ENCODE results near the gene TMTC3. TPM values are rescaled to one million over a fixed set of nuclear protein-coding genes. Genes with fewer than 3 reads are reported as not detected.

Gene TMTC3
- total and polyA plus RNA-seq, 2 experiments from 2014 or later: 17.7 to 53.8 TPM

- H3F3A ChIP-seq (replicated peaks; ENCODE audit: low read depth): no peaks in the 10 kb centered on the region
- Mint-ChIP-seq H3K27me3 (ENCODE audit: insufficient read depth, low read depth, poor library complexity) (peaks cover 1% of the 10 kb centered on the region), H3K4me3 (no peak overlapping the region), H3K4me1 (peaks cover 14% of the 10 kb centered on the region), H3K36me3 (ENCODE audit: low read depth) (no peaks in the 10 kb centered on the region), H3K9me3 (no peaks in the 10 kb centered on the region; the same call in 1 of the 3 replicates), H3K27ac (no peak overlapping the region)
- H3K36me3 ChIP-seq (ENCODE audit: insufficient read depth): no peaks in the 10 kb centered on the region
- H3K27ac ChIP-seq (ENCODE audit: low read depth): no peak overlapping the region
- ATAC-seq (no peak), DNase-seq (ENCODE audit: low spot score) (no peak)
- no peaks in the 10 kb centered on the region for H4K20me1 ChIP-seq (replicated peaks; ENCODE audit: insufficient read depth)
- H3K79me2 ChIP-seq (replicated peaks; ENCODE audit: insufficient read depth): no peaks in the 10 kb centered on the region
- H3K4me3 ChIP-seq: no peak overlapping the region
- no peaks in the 10 kb centered on the region for H3K27me3 ChIP-seq (ENCODE audit: insufficient read depth)
- H3K9me2 ChIP-seq (ENCODE audit: insufficient read depth): peaks cover 10% of the 10 kb centered on the region; the same call in 1 of the 2 replicates
- TF ChIP-seq, protein P1, sequence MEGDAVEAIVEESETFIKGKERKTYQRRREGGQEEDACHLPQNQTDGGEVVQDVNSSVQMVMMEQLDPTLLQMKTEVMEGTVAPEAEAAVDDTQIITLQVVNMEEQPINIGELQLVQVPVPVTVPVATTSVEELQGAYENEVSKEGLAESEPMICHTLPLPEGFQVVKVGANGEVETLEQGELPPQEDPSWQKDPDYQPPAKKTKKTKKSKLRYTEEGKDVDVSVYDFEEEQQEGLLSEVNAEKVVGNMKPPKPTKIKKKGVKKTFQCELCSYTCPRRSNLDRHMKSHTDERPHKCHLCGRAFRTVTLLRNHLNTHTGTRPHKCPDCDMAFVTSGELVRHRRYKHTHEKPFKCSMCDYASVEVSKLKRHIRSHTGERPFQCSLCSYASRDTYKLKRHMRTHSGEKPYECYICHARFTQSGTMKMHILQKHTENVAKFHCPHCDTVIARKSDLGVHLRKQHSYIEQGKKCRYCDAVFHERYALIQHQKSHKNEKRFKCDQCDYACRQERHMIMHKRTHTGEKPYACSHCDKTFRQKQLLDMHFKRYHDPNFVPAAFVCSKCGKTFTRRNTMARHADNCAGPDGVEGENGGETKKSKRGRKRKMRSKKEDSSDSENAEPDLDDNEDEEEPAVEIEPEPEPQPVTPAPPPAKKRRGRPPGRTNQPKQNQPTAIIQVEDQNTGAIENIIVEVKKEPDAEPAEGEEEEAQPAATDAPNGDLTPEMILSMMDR (conservative IDR thresholded peaks at IDR 0.05; ENCODE audit: low read depth in 2 of 2): no peak
- no peak for TF ChIP-seq STAT1 (IDR thresholded peaks at IDR 0.05; ENCODE audit: unreplicated experiment)
- TF ChIP-seq ZNF462 (CRISPR knock-in tag; IDR thresholded peaks at IDR 0.05): no peak
- TF ChIP-seq JUNB (IDR thresholded peaks at IDR 0.05; ENCODE audit: unreplicated experiment): no peak
- no peak for TF ChIP-seq ZNF114 (CRISPR knock-in tag; IDR thresholded peaks at IDR 0.05)
- TF ChIP-seq POLR2AphosphoS5 (IDR thresholded peaks at IDR 0.05; ENCODE audit: low read depth): no peak
- TF ChIP-seq NANOG (IDR thresholded peaks at IDR 0.05; ENCODE audit: borderline replicate concordance): no peak
- TF ChIP-seq EZH2 (IDR thresholded peaks at IDR 0.05; ENCODE audit: low read depth, unreplicated experiment): no peak
- no peak for TF ChIP-seq ETS1 (IDR thresholded peaks at IDR 0.05)
- TF ChIP-seq, protein P2, sequence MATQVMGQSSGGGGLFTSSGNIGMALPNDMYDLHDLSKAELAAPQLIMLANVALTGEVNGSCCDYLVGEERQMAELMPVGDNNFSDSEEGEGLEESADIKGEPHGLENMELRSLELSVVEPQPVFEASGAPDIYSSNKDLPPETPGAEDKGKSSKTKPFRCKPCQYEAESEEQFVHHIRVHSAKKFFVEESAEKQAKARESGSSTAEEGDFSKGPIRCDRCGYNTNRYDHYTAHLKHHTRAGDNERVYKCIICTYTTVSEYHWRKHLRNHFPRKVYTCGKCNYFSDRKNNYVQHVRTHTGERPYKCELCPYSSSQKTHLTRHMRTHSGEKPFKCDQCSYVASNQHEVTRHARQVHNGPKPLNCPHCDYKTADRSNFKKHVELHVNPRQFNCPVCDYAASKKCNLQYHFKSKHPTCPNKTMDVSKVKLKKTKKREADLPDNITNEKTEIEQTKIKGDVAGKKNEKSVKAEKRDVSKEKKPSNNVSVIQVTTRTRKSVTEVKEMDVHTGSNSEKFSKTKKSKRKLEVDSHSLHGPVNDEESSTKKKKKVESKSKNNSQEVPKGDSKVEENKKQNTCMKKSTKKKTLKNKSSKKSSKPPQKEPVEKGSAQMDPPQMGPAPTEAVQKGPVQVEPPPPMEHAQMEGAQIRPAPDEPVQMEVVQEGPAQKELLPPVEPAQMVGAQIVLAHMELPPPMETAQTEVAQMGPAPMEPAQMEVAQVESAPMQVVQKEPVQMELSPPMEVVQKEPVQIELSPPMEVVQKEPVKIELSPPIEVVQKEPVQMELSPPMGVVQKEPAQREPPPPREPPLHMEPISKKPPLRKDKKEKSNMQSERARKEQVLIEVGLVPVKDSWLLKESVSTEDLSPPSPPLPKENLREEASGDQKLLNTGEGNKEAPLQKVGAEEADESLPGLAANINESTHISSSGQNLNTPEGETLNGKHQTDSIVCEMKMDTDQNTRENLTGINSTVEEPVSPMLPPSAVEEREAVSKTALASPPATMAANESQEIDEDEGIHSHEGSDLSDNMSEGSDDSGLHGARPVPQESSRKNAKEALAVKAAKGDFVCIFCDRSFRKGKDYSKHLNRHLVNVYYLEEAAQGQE (IDR thresholded peaks at IDR 0.05; ENCODE audit: unreplicated experiment): no peak
- peak overlapping the region; percentile 89 for H2AFZ ChIP-seq
- no peak overlapping the region for H3K4me2 ChIP-seq
- H3K4me1 ChIP-seq (ENCODE audit: insufficient read depth): peaks cover 21% of the 10 kb centered on the region
These were observed 85.2 kb downstream of the TMTC3 start for GRCh38 chr12:88227263-88227662.
